Fibroblast of the aortic adventitia (primary cell): ENCODE data around the gene NUMA1. TPM values are rescaled to one million over a fixed set of nuclear protein-coding genes. Genes with fewer than 3 reads are reported as not detected.

ENCODE experiments used
- DNase-seq: peaks from one replicate; pipeline ENCODE4 v3.0.0-alpha.2; 2010; ENCODE audit warnings: low read depth
- H3K4me3 ChIP-seq: 2 replicates; pipeline ENCODE4 v1.5.1; 2011; ENCODE audit warnings: low read depth, mild to moderate bottlenecking, control low read depth, low read length, moderate library complexity
- total RNA-seq: library from RNA; depleted of rRNA; stranded (reverse); fragments of >200 nt; gene quantifications from 2 replicates; pipeline ENCODE4 v1.2.3, GENCODE V29; 2012; ENCODE audit warnings: low replicate concordance
- TF ChIP-seq, protein P1 (sequence below): IDR thresholded peaks from 2 replicates; pipeline ENCODE4 v1.5.1; 2011; ENCODE audit warnings: mild to moderate bottlenecking, low read length, control low read depth, inconsistent platforms; ENCODE audit not compliant: insufficient read depth

Gene NUMA1
- total RNA-seq, 1 donor = 134 TPM

DNA sequence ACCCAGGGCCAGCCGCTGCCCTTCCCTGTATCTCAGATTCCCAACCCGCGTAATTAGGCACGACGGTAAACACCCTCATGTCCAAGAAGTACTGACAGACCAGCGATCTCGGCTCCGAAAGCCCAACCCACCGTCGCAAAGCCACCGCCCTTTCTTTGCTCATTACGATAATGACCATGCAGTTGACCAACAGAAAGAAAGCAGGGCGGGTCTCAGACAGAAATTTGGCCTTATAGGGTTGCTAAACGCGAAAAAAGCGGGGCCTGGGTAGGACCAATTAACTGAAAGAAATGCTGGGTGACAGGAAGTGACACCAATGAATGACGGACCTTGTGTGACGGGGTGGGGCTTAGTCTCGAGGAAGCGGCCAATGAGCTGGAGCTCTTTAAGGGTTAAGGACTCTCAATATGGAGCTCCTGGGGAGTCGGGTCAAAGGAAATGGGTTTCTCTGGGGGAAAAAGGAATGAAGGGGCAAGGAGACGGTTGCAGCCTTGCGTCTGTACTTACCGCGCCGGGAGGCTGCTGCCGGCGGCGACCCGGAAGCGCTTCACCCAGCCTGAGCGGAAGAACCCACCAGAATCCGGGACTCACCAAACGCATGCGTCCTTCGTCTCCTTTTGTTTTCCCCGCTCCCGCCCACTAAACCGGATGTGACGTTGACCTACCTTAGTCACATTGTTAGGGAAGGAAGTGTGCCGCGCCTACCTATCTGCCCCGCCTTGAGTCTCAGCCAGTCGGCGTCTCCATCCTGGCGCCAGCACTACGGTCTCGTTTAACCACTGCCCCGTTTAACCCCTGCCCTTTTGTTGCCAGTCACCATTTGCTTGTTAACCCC lies 32.0 kb upstream of the NUMA1 start, which contains the start of gene ANAPC15:
Gene ANAPC15, minus strand, starts transcription at position 553 of the 835 bp plus-strand sequence. CDS start 1,419 bp downstream, outside the sequence.
- TF ChIP-seq, protein P1, sequence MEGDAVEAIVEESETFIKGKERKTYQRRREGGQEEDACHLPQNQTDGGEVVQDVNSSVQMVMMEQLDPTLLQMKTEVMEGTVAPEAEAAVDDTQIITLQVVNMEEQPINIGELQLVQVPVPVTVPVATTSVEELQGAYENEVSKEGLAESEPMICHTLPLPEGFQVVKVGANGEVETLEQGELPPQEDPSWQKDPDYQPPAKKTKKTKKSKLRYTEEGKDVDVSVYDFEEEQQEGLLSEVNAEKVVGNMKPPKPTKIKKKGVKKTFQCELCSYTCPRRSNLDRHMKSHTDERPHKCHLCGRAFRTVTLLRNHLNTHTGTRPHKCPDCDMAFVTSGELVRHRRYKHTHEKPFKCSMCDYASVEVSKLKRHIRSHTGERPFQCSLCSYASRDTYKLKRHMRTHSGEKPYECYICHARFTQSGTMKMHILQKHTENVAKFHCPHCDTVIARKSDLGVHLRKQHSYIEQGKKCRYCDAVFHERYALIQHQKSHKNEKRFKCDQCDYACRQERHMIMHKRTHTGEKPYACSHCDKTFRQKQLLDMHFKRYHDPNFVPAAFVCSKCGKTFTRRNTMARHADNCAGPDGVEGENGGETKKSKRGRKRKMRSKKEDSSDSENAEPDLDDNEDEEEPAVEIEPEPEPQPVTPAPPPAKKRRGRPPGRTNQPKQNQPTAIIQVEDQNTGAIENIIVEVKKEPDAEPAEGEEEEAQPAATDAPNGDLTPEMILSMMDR = no peak
- peak within 1 kb of the TSS; percentile 88 for H3K4me3 ChIP-seq
- DNase-seq = peak; percentile 100

DNA sequence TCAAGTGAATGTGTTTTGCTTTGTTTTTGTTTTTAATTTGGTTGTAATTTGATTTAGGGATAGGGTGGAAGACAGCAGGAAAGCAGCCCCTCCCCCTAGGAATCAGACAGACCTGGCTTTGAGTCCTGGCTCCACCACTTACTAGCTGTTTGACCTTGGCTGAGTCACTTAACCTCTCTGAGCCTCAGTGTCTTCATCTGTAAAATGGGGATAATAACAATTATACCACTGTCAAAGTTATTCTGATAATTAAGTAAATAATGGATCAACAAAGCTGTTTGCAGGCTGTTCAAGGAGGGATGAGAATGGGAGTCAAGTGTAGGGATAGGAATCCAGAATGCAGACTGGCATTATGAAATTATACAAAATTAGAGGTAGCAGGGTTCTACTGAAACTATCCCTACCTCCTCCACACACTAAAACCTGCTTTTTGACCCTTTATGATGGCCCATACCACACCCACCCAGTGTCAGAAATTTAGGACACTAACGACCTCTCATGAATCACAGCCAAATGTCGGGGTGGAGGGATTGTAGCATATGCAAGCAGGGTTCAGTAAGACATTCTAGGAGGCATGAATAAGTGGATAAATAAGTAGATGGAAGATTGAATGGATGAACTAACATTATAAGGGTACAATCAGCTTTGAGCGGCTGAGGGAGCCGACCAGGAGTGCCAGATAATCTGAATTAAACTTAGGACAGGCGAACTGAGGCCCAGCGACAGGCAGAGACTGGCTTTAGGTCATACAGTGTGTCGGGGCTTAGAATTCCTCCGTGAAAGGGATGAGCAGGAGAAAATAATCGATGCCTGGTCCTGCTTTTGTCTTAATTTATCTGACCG lies 31.2 kb upstream of the NUMA1 start:
- TF ChIP-seq, protein P1 = no peak
- DNase-seq = no peak
- H3K4me3 ChIP-seq = peak overlapping the region; percentile 68

DNA sequence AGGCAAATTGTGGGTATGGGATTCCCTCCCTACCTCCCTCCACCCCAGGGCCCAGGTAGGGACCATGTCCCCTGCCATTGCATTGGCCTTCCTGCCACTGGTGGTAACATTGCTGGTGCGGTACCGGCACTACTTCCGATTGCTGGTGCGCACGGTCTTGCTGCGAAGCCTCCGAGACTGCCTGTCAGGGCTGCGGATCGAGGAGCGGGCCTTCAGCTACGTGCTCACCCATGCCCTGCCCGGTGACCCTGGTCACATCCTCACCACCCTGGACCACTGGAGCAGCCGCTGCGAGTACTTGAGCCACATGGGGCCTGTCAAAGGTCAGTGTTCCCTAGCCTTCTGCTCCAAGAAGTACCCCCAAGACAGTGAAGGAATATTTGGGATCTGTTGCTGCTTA lies 25.5 kb upstream of the NUMA1 start, which contains the start of gene TOMT:
Gene TOMT, plus strand, starts transcription at position 37 of the 400 bp plus-strand sequence. Its CDS starts 28 bp downstream, at position 65.
- H3K4me3 ChIP-seq = no peak within 1 kb of the TSS
- TF ChIP-seq, protein P1 = no peak
- DNase-seq = no peak

DNA sequence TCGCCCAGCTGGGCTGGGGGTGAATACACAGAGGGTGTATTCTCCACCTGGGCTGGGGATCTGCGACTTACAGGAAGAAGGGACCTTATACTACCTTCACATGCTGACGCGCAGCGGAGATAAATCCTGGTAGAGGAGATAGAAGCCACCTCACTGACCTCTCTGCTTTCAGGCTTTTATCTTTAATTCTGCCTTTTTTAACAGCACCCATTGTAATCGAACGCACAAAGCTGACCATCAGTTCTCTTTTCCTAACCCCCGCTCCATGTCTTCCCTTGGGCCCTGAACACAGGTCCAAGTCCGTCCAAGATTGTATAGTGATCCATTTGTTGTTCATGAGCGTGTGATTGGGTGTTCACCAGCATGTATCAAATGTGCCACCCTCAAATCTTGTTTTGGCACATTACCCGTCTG lies 23.4 kb upstream of the NUMA1 start:
- no peak for DNase-seq
- TF ChIP-seq, protein P1 = no peak
- H3K4me3 ChIP-seq = peak overlapping the region; percentile 53

DNA sequence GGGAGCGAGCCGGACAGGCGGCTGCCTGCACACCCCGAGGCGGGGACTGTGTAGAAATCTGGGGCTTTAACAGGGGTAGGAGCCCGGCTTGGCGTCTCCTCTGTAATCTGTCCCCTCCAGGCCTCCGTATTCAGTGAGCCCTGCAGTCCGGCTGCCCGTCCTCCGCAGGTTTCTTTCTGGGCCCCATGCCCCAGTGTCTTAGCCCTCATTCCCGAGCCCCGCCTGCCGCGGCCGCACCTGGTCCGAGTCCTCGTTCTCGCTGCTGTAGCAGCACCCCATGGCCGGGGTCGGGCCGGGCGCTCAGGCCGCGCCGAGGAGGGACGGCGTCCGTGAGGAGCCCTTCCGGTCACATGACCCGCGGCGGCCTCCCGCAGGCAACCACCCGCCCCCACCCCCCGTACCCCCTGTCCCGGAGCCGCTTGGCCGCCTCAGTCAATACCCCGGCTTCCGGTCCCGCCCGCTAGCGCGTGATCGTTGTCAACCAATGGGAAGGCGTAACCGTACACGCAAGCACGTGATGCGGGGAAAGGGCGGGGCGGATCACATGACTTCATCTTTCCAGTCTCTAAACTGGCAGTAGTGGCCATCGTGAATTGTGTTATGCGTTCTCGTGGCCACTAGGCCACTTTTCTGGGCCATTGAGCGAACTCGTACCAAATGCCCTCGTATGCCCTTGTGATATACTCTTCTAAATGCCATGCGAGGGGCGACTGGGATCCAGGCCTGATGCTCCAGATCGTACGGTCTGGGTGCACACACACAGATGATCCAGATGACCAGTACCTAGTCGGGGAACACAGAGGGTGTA lies 22.8 kb upstream of the NUMA1 start, which contains the start of gene LAMTOR1:
Gene LAMTOR1, minus strand, starts transcription at position 352 of the 808 bp plus-strand sequence. Its CDS starts 73 bp downstream, at position 279.
- peak within 1 kb of the TSS; percentile 79 for H3K4me3 ChIP-seq
- TF ChIP-seq, protein P1 = peak; percentile 61
- DNase-seq = peak; percentile 99

DNA sequence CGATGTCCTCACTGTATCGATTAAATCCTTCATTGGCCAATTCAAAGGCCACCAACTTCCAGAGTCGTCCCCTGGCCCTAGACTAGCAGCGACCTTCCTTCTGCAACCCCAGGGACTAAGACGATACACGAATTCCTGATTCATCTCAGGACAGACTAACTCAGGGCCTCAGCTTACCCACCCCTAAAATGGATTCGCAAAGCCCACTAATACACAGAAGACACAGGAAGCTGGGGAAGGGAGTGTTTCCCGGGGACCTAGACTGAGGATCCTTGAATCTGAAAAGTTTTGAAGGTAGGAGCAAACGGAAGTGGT lies 22.2 kb upstream of the NUMA1 start:
- DNase-seq = no peak
- H3K4me3 ChIP-seq = peak overlapping the region; percentile 79
- TF ChIP-seq, protein P1 = no peak
